Endothelial cell of umbilical vein (primary cell): Measurements from ENCODE around the gene FBXO40. TPM values are rescaled to one million over a fixed set of nuclear protein-coding genes. Genes with fewer than 3 reads are reported as not detected.
"Not testable (repeated sequence)": the region's sequence is repeated elsewhere in the genome, so short reads cannot be mapped to it uniquely, and the experiment has no call there.

ENCODE experiments used
- BruUV-seq: library from RNA; stranded (reverse); fragments of 400-500 nt; replicated peaks from 2 replicates; lab custom pipeline; 2021; lab: Mats Ljungman, UMichigan
- CTCF ChIA-PET: fragments of 300-600, 350-600 bp; sonication (Branson Sonifier 250); formaldehyde crosslinking; loops from one replicate; lab custom pipeline; 2021; ENCODE audit warnings: antibody characterized with exemption, inconsistent platforms; lab: Charles Lee
- POLR2A ChIA-PET: fragments of 300-600, 350-600 bp; sonication (Branson Sonifier 250); formaldehyde crosslinking; loops from one replicate; lab custom pipeline; 2021; ENCODE audit warnings: antibody characterized with exemption, inconsistent platforms; lab: Charles Lee
- DNase-seq: peaks from one replicate; pipeline ENCODE4 v3.0.0-alpha.2; 2011; ENCODE audit warnings: low read depth, low spot score
- FAIRE-seq: peaks from 2 replicates; lab custom pipeline; 2011; peaks lifted over from hg19 to GRCh38; lab: Jason Lieb, UNC
- H2AFZ ChIP-seq: 2 replicates; pipeline ENCODE4 v1.6.0; 2012; ENCODE audit warnings: low read depth, low read length, control low read depth, inconsistent platforms
- H3K27ac ChIP-seq: 2 replicates; pipeline ENCODE4 v1.5.1; 2011; ENCODE audit warnings: low read depth, mild to moderate bottlenecking, control low read depth, low read length, moderate library complexity; ENCODE audit not compliant: insufficient read depth
- H3K27me3 ChIP-seq, 2 experiments: 2 replicates each; pipeline versions ENCODE4 v1.6.0 to v1.6.1; 2011; ENCODE audit warnings: low read length in 2 of 2, mixed read lengths in 1 of 2; ENCODE audit not compliant: control insufficient read depth in 2 of 2, insufficient read depth in 2 of 2
- H3K36me3 ChIP-seq, 2 experiments: 2 replicates in 1 of 2; 3 replicates in 1 of 2; pipeline ENCODE4 v1.5.1; 2011; ENCODE audit warnings: low read length in 2 of 2, mild to moderate bottlenecking in 1 of 2, moderate library complexity in 1 of 2; ENCODE audit not compliant: control insufficient read depth in 2 of 2, insufficient read depth in 2 of 2; ENCODE audit errors: extremely low read depth in 1 of 2
- H3K4me1 ChIP-seq: 3 replicates; pipeline ENCODE4 v1.5.1; 2011; ENCODE audit warnings: mild to moderate bottlenecking, low read length; ENCODE audit not compliant: control insufficient read depth, insufficient read depth; ENCODE audit errors: extremely low read depth
- H3K4me2 ChIP-seq: 2 replicates; pipeline ENCODE4 v1.6.1; 2011; ENCODE audit warnings: low read length, control low read depth, mixed read lengths; ENCODE audit not compliant: insufficient read depth
- H3K4me3 ChIP-seq, 3 experiments: fragments of 200-600 bp in 1 of 3; sonication (generic), shearing (Covaris generic) in 1 of 3; replicated peaks in 1 of 3; 2 replicates each; pipeline ENCODE4 v1.5.1; 2011 to 2016; ENCODE audit warnings: control low read depth in 3 of 3, low read length in 3 of 3, mild to moderate bottlenecking in 2 of 3, inconsistent platforms in 1 of 3, low read depth in 1 of 3, moderate library complexity in 1 of 3; ENCODE audit not compliant: insufficient read depth in 1 of 3
- H3K79me2 ChIP-seq: 2 replicates; pipeline ENCODE4 v1.6.0; 2012; ENCODE audit warnings: low read length, inconsistent platforms; ENCODE audit not compliant: control insufficient read depth, insufficient read depth
- H3K9ac ChIP-seq: replicated peaks from 2 replicates; pipeline ENCODE3; 2011; ENCODE audit warnings: low read length, control low read depth; ENCODE audit not compliant: insufficient read depth; ENCODE audit errors: extremely low read depth
- H3K9me1 ChIP-seq: replicated peaks from 3 replicates; pipeline ENCODE4 v1.6.0; 2011; ENCODE audit warnings: mild to moderate bottlenecking, low read length; ENCODE audit not compliant: control insufficient read depth, insufficient read depth; ENCODE audit errors: extremely low read depth
- H3K9me3 ChIP-seq: replicated peaks from 2 replicates; pipeline ENCODE4 v1.5.1; 2012; ENCODE audit warnings: low read length, inconsistent platforms; ENCODE audit not compliant: control insufficient read depth, insufficient read depth
- H4K20me1 ChIP-seq: replicated peaks from 2 replicates; pipeline ENCODE3; 2011; ENCODE audit warnings: mild to moderate bottlenecking, low read length; ENCODE audit not compliant: control insufficient read depth, insufficient read depth; ENCODE audit errors: extremely low read depth
- CTCF ChIP-seq, 2 donors: IDR thresholded peaks; 1 replicate in 1 of 2; 2 replicates in 1 of 2; pipeline ENCODE4 v1.5.1; 2011; ENCODE audit warnings: low read length in 2 of 2, mild to moderate bottlenecking in 2 of 2, moderate library complexity in 2 of 2, control low read depth in 1 of 2, inconsistent platforms in 1 of 2, low read depth in 1 of 2; ENCODE audit not compliant: insufficient read depth in 1 of 2; ENCODE audit errors: extremely low read depth in 1 of 2
- EZH2 ChIP-seq: IDR thresholded peaks from 2 replicates; pipeline ENCODE4 v1.6.1; 2012; ENCODE audit warnings: borderline replicate concordance, low read depth, mild to moderate bottlenecking, moderate library complexity, low read length, inconsistent platforms; ENCODE audit not compliant: severe bottlenecking
- FOS ChIP-seq: IDR thresholded peaks from 2 replicates; pipeline ENCODE4 v1.6.1; 2011; ENCODE audit warnings: mild to moderate bottlenecking, low read length, moderate library complexity, borderline replicate concordance; ENCODE audit not compliant: insufficient read depth
- GATA2 ChIP-seq: IDR thresholded peaks from 2 replicates; pipeline ENCODE4 v1.7.0; 2011; ENCODE audit warnings: low read depth, mild to moderate bottlenecking, moderate library complexity, mixed read lengths, low read length; ENCODE audit not compliant: insufficient read length, insufficient read depth
- JUN ChIP-seq: IDR thresholded peaks from 2 replicates; pipeline ENCODE4 v1.6.1; 2011; ENCODE audit warnings: borderline replicate concordance, low read depth; ENCODE audit not compliant: insufficient read length, insufficient read depth
- MAX ChIP-seq: IDR thresholded peaks from 2 replicates; pipeline ENCODE4 v1.6.1; 2011; ENCODE audit not compliant: insufficient read depth, insufficient read length
- MYC ChIP-seq: IDR thresholded peaks from one replicate; pipeline ENCODE4 v1.6.1; 2011; ENCODE audit warnings: mild to moderate bottlenecking, low read depth, low read length
- POLR2A ChIP-seq: IDR thresholded peaks from 2 replicates; pipeline ENCODE4 v1.6.1; 2012; ENCODE audit warnings: low read depth, mild to moderate bottlenecking, control low read depth, low read length
- POLR2AphosphoS5 ChIP-seq: IDR thresholded peaks from 2 replicates; pipeline ENCODE4 v1.6.1; 2012; ENCODE audit warnings: low read depth, mild to moderate bottlenecking, control low read depth, low read length, moderate library complexity; ENCODE audit not compliant: insufficient read depth
- dilution Hi-C: fragments of 300-500 bp; cut with MboI; formaldehyde crosslinking; loops from one replicate; pipeline ENCODE4 v1.15.0; 2019; ENCODE audit warnings: low sequenced_read_pairs; ENCODE audit not compliant: extremely low pct_ligation_motif_present
- intact Hi-C: fragments of 100-400 bp; cut with micrococcal nuclease; formaldehyde crosslinking; loops from one replicate; pipeline ENCODE4 v1.10.0; 2022
- polyA plus RNA-seq, 4 experiments: library from polyadenylated mRNA; depleted of rRNA in 3 of 4; stranded (reverse) in 3 of 4; unstranded in 1 of 4; fragments of >200 nt; gene quantifications; 2 replicates each; pipeline versions ENCODE4 v1.2.1 to v1.2.3, GENCODE V29; 2011 to 2012; ENCODE audit warnings: missing spikeins in 1 of 4
- total RNA-seq: library from RNA; stranded (reverse); gene quantifications from 2 replicates; pipeline ENCODE4 v1.2.3, GENCODE V29; 2021

Gene FBXO40
- total and polyA plus RNA-seq, 2 donors (not counting 3 experiments of a cell fraction or from before 2014, with no cell fraction given) = not detected

GRCh38 chr3:121598564-121598963 lies 5.4 kb downstream of the FBXO40 start:
- H4K20me1 ChIP-seq = no peaks in the 10 kb centered on the region
- no peaks in the 10 kb centered on the region for H3K36me3 ChIP-seq
- TF ChIP-seq JUN (no peak), CTCF (IDR thresholded peaks at IDR 0.05; ENCODE audit: extremely low read depth in 1 of 2, insufficient read depth in 1 of 2, low read depth in 1 of 2, low read length in 2 of 2) (no peak), MYC (no peak), POLR2AphosphoS5 (no peak), MAX (no peak), FOS (no peak), GATA2 (no peak), EZH2 (no peak), POLR2A (no peak)
- ChIA-PET POLR2A (no interaction called here), CTCF (no interaction called here)
- H3K4me3 ChIP-seq = no peak overlapping the region
- peaks cover 2 to 3% of the 10 kb centered on the region in 2 experiments for H3K27me3 ChIP-seq
- H3K9ac ChIP-seq = no peak overlapping the region
- intact Hi-C loops = no loop called here
- no peak overlapping the region for H3K4me2 ChIP-seq
- H3K27ac ChIP-seq = no peak overlapping the region
- H3K9me3 ChIP-seq = no peaks in the 10 kb centered on the region
- no peak overlapping the region for H2AFZ ChIP-seq
- H3K79me2 ChIP-seq = no peaks in the 10 kb centered on the region
- DNase-seq (no peak), FAIRE-seq (no peak)
- dilution Hi-C loops = no loop called here
- H3K4me1 ChIP-seq = no peaks in the 10 kb centered on the region
- no peaks in the 10 kb centered on the region for H3K9me1 ChIP-seq
- BruUV-seq = no TSS peak

- H3K9me1 ChIP-seq, FAIRE-seq, DNase-seq, H3K4me2 ChIP-seq, intact Hi-C loops, H3K27me3 ChIP-seq, H3K79me2 ChIP-seq, H3K9me3 ChIP-seq, H3K9ac ChIP-seq, BruUV-seq, H4K20me1 ChIP-seq, POLR2A ChIA-PET, H3K36me3 ChIP-seq, H3K27ac ChIP-seq, dilution Hi-C loops, CTCF ChIA-PET, H3K4me1 ChIP-seq, H2AFZ ChIP-seq, H3K4me3 ChIP-seq: not testable (repeated sequence)
Observed at GRCh38 chr3:121599900-121600299, 6.7 kb downstream of the FBXO40 start.
